ENCODE data around the gene UBA5. TPM values are rescaled to one million over a fixed set of nuclear protein-coding genes. Genes with fewer than 3 reads are reported as not detected.
"Not testable (repeated sequence)": the region's sequence is repeated elsewhere in the genome, so short reads cannot be mapped to it uniquely, and the experiment has no call there.

The UBA5 gene
- 44.0 TPM for total RNA-seq (2021; ENCODE audit: unreplicated experiment)
- polyA plus RNA-seq (2012; ENCODE audit: insufficient read length): 67.7 TPM
- Bru-seq, nascent RNA: percentile 81 among the genes with signal in this experiment
- percentile 96 among the genes with signal in this experiment for BruChase-seq, experiment 1, labeled RNA remaining after a 2-hour chase
- percentile 88 among the genes with signal in this experiment for BruChase-seq, experiment 2, labeled RNA remaining after a 6-hour chase
- long read RNA-seq, transcript UBA5-202 (12 exons, 3,705 nt): major isoform, 112 of 128 reads
- long read RNA-seq, partial matches to known transcripts: 5 of 128 reads
- long read RNA-seq, other reads (novel, unspliced or antisense): 10 of 128 reads

DNA sequence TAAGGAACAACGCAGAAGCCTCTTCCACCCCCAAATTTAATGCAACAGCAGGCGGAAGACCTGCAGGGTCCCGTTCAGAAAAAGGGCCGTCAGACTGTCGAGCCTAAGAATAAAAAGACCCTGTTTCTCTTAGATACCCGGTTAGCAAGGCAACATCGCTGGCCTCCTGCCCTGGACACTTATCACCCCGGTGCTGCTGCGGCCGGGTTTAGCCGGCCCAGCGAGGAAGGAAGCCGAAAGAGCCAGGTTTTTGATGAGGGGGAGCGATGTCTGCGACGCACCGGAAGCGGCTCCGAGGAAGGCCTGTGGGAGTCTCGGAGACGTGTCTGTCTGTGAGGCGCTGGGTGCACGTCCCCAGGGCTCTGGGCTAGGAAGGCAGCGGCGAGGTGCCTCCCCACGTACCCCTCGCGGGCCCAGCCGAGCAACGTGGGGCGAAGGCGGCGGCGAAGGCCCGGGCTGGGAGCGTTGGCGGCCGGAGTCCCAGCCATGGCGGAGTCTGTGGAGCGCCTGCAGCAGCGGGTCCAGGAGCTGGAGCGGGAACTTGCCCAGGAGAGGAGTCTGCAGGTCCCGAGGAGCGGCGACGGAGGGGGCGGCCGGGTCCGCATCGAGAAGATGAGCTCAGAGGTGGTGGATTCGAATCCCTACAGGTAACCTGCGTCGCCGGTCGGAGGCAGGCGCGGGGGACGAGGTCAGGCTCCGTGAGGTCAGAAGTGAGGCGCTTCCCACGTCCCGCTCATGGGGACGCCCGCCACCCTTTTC lies at the start of gene UBA5:
TSS of gene UBA5 (plus strand) at position 278 of the 759 bp plus-strand sequence. CDS start at position 487, 209 bp downstream.
- Histone ChIP-seq H3K27ac (ENCODE audit: low read length) (peak within 1 kb of the TSS; percentile 87), H3K9me3 (ENCODE audit: control insufficient read depth, insufficient read depth, low read depth, low read length) (no peaks in the 10 kb centered on the region), H3K27me3 (ENCODE audit: control insufficient read depth, insufficient read depth, low read length) (no peaks in the 10 kb centered on the region), H3K4me3 (ENCODE audit: low read depth in 2 of 2, low read length in 2 of 2) (peak within 1 kb of the TSS; percentile 80 to 93), H3K4me1 (ENCODE audit: control insufficient read depth, insufficient read depth, low read length) (peaks cover 21% of the 10 kb centered on the region), H3K36me3 (ENCODE audit: control insufficient read depth, insufficient read depth, low read length) (no peaks in the 10 kb centered on the region; the same call in 1 of the 2 replicates)
- in situ Hi-C loops (cut with HindIII; ENCODE audit: low pct_unique_long_range_greater_than_20kb, low sequenced_read_pairs): no loop called here
- no TSS peak for BruUV-seq (replicated peaks)
- intact Hi-C loops (cut with micrococcal nuclease; ENCODE audit: unreplicated experiment): no loop called here
- POLR2A ChIA-PET: interaction anchor here (0.7 kb wide), 1 partner anchor 23 kb away, joined by 3 read pairs; no protein-coding TSS in a partner anchor
- ATAC-seq (peak; percentile 85), DNase-seq (ENCODE audit: low read depth, low spot score) (no peak)
- TF ChIP-seq, protein P1, sequence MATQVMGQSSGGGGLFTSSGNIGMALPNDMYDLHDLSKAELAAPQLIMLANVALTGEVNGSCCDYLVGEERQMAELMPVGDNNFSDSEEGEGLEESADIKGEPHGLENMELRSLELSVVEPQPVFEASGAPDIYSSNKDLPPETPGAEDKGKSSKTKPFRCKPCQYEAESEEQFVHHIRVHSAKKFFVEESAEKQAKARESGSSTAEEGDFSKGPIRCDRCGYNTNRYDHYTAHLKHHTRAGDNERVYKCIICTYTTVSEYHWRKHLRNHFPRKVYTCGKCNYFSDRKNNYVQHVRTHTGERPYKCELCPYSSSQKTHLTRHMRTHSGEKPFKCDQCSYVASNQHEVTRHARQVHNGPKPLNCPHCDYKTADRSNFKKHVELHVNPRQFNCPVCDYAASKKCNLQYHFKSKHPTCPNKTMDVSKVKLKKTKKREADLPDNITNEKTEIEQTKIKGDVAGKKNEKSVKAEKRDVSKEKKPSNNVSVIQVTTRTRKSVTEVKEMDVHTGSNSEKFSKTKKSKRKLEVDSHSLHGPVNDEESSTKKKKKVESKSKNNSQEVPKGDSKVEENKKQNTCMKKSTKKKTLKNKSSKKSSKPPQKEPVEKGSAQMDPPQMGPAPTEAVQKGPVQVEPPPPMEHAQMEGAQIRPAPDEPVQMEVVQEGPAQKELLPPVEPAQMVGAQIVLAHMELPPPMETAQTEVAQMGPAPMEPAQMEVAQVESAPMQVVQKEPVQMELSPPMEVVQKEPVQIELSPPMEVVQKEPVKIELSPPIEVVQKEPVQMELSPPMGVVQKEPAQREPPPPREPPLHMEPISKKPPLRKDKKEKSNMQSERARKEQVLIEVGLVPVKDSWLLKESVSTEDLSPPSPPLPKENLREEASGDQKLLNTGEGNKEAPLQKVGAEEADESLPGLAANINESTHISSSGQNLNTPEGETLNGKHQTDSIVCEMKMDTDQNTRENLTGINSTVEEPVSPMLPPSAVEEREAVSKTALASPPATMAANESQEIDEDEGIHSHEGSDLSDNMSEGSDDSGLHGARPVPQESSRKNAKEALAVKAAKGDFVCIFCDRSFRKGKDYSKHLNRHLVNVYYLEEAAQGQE (IDR thresholded peaks at IDR 0.05; ENCODE audit: insufficient read depth in 1 of 2, low read depth in 2 of 2, low read length in 1 of 2): no peak
- TF ChIP-seq SIN3A (IDR thresholded peaks at IDR 0.05; ENCODE audit: borderline replicate concordance, insufficient read depth, low read depth, low read length) (0 out of 2 replicates have a peak, but pooled peaks have one; percentile 16), TCF7L2 (IDR thresholded peaks at IDR 0.05; ENCODE audit: low read depth, low read length) (peak; percentile 56; the same call in 1 of the 2 replicates), POLR2AphosphoS5 (IDR thresholded peaks at IDR 0.05; ENCODE audit: low read depth, low read length) (no peak; the same call in 1 of the 2 replicates)
- TF ChIP-seq, protein P2, sequence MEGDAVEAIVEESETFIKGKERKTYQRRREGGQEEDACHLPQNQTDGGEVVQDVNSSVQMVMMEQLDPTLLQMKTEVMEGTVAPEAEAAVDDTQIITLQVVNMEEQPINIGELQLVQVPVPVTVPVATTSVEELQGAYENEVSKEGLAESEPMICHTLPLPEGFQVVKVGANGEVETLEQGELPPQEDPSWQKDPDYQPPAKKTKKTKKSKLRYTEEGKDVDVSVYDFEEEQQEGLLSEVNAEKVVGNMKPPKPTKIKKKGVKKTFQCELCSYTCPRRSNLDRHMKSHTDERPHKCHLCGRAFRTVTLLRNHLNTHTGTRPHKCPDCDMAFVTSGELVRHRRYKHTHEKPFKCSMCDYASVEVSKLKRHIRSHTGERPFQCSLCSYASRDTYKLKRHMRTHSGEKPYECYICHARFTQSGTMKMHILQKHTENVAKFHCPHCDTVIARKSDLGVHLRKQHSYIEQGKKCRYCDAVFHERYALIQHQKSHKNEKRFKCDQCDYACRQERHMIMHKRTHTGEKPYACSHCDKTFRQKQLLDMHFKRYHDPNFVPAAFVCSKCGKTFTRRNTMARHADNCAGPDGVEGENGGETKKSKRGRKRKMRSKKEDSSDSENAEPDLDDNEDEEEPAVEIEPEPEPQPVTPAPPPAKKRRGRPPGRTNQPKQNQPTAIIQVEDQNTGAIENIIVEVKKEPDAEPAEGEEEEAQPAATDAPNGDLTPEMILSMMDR (IDR thresholded peaks at IDR 0.05): no peak
- CTCF ChIA-PET: interaction anchor here (1.4 kb wide), 1 partner anchor 18 kb away, joined by 4 read pairs; no protein-coding TSS in a partner anchor

DNA sequence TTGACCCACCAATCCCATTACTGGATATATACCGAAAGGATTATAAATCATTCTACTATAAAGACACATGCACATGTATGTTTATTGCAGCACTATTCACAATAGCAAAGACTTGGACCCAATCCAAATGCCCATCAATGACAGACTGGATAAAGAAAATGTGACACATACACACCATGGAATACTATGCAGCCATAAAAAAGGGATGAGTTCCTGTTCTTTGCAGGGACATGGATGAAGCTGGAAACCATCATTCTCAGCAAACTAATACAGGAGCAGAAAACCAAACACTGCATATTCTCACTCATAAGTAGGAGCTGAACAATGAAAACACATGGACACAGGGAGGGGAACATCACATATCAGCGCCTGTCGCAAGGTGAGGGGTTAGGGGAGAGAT lies 44.8 kb upstream of the UBA5 start:
- H3K27me3 ChIP-seq (ENCODE audit: control insufficient read depth, insufficient read depth, low read length); H3K9me3 ChIP-seq (ENCODE audit: control insufficient read depth, insufficient read depth, low read depth, low read length); H3K36me3 ChIP-seq (ENCODE audit: control insufficient read depth, insufficient read depth, low read length); in situ Hi-C loops (cut with HindIII; ENCODE audit: low pct_unique_long_range_greater_than_20kb, low sequenced_read_pairs); H3K4me3 ChIP-seq (ENCODE audit: low read depth in 2 of 2, low read length in 2 of 2); BruUV-seq (replicated peaks); CTCF ChIA-PET; H3K4me1 ChIP-seq (ENCODE audit: control insufficient read depth, insufficient read depth, low read length); DNase-seq (ENCODE audit: low read depth, low spot score); ATAC-seq; intact Hi-C loops (cut with micrococcal nuclease; ENCODE audit: unreplicated experiment); H3K27ac ChIP-seq (ENCODE audit: low read length): not testable (repeated sequence)
- POLR2A ChIA-PET: interaction anchor here (0.6 kb wide), 1 partner anchor 20 kb away, joined by 3 read pairs; no protein-coding TSS in a partner anchor
